NCI-H774 (cell line): ENCODE results near the gene AP1G1.

Experiments used
- DNase-seq: peaks from one replicate; lab custom pipeline; 2025; lab: John Stamatoyannopoulos, UW

The AP1G1 gene

GRCh38 chr16:71754108-71754507 lies 54.5 kb downstream of the AP1G1 start:
- no peak for DNase-seq

- DNase-seq = no peak
These were observed 60.4 kb downstream of the AP1G1 start for GRCh38 chr16:71748226-71748625.

- peak; percentile 1 for DNase-seq
These were observed 62.1 kb downstream of the AP1G1 start for GRCh38 chr16:71746442-71747046.

DNA sequence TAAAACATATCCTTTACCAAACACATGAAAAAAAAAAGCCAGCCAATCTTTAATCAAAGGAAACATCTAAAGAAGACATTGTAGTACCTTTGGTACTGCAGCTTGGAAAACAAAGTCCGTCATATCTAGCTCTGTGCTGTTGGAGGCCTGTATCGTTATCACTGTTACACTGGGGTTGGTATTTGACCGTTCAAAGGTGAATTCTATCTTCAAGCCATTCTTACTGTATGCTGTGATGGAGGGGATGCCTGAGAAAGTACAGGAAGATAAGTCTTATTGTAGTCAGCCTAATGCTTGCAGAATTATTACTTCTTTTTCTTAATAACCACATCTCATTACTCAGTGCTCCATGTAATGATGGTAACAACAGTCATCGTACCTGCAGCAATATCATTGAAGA lies 69.8 kb downstream of the AP1G1 start:
- DNase-seq = no peak

DNA sequence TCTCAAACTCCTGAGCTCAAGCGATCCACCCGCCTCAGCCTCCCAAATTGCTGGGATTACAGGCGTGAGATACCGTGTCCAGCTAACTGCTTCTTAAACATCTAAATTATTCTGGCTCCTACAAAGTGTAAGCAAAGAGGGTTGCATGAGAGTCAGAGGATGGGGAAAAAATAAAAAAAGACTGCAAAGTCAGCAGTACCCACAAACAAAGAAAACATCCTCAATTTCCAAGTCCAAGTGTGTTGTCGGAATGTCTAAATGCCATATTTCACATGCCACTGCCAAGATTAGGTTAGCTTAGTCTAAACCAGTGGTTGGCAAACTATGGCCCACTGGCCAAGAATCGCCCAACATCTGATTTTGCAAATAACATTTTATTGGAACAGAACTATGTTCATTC lies 71.1 kb downstream of the AP1G1 start:
- no peak for DNase-seq

- no peak for DNase-seq
These were observed 74.1 kb downstream of the AP1G1 start for GRCh38 chr16:71734511-71734910.

DNA sequence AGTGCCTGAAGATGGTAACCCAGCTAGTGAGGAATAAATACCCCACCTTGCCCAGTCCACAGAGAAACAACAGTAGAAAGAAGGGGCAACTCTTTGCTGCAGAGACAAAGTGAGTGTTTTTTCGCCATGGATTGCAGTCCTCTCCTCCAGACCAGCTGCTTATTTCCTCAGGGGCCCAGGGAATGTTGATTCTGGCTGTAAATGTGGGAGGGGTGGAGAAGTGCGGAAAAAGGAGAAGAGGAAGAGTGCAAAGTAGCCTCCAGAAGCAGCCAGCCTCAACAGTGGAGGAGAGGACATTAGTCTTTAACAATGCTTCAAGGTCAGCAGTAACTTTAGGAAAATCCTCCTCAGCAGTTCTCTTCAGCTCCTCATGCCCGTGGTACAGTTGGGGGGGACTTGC lies 76.0 kb downstream of the AP1G1 start:
- DNase-seq = no peak

- no peak for DNase-seq
These were observed 80.9 kb downstream of the AP1G1 start for GRCh38 chr16:71727551-71728324.

DNA sequence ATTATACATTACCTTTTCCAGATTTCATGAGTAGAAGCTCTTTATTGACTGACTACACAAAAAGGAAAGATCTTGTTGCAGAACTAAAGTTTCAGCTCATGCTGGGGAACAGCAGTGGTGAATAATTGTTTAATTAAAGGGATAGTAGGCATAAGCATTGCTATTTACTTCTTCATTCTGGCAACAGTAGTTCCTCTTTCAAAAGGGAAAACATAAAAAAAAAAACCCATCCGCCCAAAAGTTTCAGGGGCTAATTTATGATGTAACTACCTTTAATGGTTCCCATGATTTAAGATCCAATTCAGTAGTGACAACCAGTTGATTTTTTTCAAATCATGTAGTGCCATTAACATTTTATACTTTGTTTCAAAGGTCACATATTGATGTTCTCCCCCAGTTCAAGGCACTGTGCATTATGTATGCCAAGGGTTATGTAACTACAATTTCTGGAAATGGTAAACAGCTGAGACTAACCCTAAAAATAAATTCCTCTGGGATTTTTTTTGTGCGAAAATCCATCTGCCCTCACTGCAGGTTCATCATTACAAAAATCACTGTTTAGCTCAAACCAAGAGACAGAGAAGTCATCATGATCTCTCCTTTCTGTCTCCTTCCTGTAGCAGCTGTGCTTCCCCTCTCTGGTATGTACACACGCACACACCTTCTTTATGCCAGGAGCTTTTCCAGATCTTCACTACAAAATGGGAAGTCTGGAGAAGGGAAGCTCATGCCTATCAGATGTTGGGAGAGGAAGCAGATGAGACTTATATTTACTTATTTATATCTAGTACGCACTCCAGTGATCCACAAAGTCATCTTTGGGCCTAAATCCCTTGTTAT lies 81.9 kb downstream of the AP1G1 start:
- DNase-seq = no peak

DNA sequence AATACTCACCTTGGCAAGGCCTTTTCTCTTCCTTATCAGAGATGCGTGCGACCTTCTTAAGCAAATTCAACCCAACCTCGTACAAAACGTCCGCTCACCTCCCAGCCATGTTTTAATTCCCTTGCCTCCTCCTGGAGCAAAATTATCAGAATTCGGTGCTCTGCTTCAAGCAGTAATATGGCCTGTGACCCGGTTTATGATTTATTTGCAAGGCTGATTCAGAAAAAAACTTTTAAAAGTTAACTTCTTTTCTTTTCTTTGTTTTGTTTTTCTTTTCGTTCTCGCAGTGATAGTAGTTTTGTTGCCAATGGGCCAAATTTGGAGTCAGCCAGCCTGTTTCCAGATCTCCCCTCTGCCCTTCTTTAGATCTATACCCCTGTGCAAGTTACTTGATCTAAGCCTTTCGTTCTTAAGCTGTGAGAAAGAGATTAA lies 84.3 kb downstream of the AP1G1 start, which contains the start of gene PHLPP2:
Gene PHLPP2, minus strand, starts transcription at position 382 of the 432 bp plus-strand sequence. CDS start 9,906 bp downstream, outside the sequence.
- DNase-seq = no peak

DNA sequence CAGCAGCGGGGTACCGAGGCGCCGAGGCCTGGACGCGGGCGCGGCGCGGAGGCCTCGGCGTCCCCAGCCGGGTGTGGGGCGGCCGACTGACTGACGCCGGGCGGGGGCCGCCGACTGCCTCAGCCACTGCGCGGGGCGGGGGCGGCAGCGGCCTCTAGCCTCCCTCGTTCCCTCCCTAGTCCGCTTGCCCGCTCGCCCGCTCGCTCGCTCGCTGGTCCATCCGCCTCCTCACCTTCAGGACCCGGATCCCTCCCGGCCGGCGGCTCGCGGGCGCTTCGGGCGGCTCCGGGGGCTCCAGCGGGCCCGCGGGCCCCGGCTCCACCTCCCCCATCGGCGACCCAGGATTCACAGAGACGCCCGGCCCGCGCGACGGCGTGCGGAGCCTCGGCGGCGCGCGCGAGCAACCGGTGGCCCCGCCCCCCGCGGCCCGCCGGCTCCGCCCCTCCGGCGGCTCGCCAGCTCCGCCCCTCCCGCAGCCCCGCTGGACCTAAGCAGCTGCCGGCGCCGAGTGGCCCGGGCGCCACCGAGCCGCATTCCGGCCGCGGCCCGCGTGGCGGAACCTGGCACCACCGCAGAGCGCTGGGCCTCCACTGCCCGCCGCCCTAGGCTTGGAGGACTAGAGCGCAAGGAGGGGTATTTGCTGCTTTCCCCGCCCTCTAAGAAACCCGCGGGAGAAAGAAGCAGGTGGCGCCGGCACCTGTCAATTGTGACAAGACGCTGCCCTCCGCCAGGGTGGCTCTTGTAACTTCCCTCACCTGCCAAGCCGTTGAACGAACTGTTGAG lies 84.9 kb downstream of the AP1G1 start:
- DNase-seq = peak; percentile 46

DNA sequence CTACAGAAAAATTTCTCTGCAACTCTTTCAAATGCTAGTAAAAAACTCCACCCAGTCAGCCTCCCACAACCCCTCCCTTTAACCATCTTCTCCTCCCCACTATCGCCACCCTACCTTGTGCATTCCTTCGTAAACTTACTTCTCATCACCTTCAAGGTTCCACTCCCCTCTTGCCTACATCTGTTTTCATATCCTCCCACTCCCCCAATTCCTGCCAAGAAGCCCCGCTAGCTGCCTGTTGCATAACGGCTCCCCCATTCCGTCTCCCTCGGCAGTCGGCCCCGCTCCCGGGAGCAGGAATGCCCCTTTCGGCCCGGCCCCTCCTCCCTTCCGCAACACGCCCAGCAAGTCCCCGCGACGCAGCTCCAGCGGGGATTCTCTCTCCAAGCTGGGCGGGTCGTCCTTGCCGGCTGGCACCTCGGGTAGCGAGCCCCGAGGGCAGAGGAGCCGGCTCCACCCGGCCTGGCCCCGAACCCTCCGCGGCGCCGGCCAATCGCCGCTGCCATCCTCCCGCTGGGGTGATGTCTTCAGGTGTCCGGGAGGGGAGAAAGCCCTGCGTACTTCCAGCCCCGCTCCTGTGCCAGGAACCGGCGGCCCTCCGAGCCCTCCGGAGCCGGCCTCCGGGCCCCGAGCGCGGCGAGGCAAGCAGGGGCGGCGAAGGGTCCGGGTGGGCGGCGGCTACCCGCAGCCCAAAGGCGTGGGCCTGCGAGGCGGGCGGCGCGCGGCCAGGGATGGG lies 85.7 kb downstream of the AP1G1 start:
- DNase-seq = peak; percentile 2

DNA sequence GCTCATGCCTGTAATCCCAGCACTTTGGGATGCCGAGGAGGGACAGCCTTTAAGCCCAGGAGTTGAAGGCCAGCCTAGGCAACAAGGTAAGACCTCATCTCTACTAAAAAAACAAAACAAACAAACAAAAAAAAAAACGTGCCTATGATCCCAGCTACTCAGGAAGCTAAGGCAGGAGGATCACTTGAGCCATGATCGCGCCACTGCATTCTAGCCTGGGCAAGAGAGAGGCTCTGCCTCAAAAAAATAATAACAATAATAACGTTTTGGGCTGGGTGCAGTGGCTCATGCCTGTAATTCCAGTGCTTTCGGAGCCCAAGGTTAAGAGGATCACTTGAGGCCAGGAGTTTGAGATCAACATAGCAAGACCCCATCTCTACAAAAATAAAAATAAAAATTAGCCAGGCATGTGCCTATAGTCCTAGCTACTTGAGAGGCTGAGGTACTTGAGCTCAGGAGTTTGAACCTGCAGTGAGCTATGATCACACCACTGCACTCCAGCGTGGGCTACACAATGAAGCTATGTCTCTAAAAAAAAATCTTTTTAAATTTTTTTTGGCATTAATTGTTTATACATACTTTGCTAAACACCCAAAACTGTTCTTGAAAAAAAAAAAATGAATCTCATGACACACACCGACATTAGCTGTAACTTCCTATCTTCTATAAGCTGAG lies 87.4 kb downstream of the AP1G1 start:
- no peak for DNase-seq

DNA sequence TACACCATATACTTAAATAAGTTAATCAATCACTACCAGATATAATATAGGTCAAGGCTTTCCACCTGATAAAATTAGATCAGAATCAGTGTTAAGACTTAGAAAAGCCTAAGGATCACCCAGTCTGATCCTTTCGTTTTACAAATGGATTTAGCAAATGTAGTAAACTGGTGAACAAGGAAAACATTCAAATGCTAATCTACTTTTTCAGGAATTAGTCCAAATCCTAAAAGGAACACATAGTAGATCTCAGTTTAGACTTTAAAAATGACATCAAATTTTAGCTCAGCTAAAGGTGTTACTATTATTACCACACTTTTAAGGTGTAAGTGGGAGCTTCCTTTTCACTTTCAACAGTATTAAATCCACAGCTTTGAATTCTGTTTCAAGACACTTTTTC lies 96.1 kb downstream of the AP1G1 start:
- no peak for DNase-seq

DNA sequence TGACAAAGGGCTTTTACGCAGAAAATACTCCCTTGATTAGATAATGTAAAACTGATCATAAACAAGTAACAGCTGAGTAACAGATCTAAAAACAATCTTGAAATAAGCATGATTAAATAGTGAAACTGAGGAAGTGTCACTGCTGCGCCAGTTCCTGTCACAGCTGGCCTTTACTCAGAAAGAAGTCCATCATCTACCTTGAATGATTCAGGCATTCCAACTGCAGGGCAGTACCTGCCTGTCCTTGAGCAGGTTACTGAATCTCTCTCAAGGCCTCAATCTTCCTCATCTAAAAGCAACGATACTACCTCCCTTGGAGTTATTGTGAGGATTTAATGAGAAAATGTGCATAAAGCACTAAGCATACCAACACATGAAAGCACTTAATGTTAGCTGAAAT lies 96.8 kb downstream of the AP1G1 start:
- no peak for DNase-seq

- DNase-seq = no peak
These were observed 99.3 kb downstream of the AP1G1 start for GRCh38 chr16:71709229-71709781.

GRCh38 chr16:71708696-71709095 lies 99.9 kb downstream of the AP1G1 start:
- DNase-seq = no peak

GRCh38 chr16:71707199-71707598 lies 101.4 kb downstream of the AP1G1 start:
- DNase-seq = no peak

GRCh38 chr16:71706046-71706445 lies 102.6 kb downstream of the AP1G1 start:
- DNase-seq = no peak

- no peak for DNase-seq
These were observed 105.3 kb downstream of the AP1G1 start for GRCh38 chr16:71703333-71703732.
